GM15510 (cell line): ENCODE measurements around the gene MTA1.

ENCODE experiments used
- POLR2A ChIP-seq: IDR thresholded peaks from 3 replicates; pipeline ENCODE4 v1.6.1; 2011; ENCODE audit warnings: borderline replicate concordance; ENCODE audit not compliant: insufficient read length; ENCODE audit errors: extremely low read depth

Gene MTA1

DNA sequence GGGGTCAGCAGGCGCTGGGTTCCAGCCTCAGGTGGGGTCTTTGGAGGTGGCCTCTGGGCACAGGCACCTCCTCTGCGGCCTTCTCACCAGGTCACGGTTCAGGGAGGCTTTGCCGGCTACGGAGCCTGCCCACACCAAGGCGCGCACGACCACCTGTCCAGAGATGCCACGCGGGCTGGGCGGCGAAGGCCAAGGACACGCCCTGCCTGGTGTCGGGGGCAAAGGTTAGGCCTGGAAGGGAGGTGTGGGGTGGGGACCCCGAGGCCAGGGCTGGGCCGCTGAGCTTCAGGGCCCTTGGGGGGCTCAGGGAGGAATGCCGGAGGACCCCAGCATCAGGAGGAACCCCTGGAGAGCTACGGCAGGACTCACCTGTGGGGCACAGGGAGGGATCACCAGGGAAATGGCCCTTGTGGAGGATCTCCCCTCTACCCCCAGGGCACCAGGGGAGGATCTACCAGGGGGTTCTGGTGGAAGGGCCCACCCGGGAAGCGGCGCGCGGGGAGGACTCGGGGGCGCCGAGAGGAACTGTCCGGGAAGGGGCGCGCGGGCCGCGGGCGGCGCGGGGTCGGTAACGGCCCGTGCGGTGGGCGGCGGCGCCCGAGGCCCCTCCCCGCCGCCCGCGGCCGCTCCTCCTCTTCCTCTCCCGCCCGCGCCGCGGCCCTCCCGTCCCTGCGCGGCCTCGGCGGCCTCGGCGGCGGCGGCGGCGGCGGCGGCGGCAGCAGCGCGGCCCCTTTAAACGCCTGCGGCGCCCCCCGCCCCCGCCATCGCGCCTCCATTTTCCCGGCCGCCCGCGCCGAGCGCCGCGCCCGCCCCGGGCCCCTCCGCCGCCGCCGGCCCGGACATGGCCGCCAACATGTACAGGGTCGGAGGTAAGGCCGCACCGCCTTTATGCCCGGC lies at the start of gene MTA1:
TSS of gene MTA1 (plus strand) at position 633 of the 897 bp plus-strand sequence. CDS start at position 842, 209 bp downstream.
- TF ChIP-seq POLR2A = peak; percentile 53

DNA sequence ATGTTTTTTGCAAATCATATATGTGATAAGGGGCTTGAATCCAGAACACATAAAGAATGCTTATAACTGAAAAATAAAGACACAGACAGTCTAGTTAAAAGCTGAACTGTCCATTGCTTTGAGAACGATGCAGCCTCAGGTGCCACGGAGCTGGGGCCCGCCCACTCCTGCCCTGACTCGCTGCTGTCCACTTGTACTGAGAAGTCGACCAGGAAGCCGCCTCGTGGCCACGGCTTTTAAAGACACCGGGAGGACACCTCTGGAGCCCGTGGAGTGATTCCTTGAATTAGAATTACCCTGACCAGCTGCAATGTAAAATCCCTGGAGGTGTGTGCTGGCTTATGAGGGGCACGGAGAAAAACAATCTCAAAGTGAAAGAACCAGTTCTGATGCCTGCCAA lies 45.2 kb upstream of the MTA1 start:
- TF ChIP-seq POLR2A = no peak

DNA sequence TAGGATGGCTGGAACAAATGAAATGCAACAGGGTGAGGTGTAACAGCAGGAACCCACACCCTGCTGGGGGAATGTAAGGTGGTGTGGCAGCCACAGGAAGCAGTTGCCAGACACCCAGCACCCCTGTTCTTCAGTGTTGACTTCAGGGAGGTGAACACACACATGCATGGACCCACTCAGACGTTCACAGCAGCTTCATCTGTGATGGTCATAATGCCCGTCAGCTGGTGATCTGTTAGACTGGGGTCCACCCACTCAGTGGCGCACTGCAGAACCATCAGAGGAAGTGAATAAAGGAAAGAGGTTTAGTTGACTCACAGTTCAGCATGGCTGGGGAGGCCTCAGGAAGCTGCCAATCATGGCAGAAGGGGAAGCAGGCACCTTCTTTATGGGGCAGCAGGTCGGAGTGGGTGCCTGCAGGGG lies 44.0 kb upstream of the MTA1 start:
- no peak for TF ChIP-seq POLR2A

DNA sequence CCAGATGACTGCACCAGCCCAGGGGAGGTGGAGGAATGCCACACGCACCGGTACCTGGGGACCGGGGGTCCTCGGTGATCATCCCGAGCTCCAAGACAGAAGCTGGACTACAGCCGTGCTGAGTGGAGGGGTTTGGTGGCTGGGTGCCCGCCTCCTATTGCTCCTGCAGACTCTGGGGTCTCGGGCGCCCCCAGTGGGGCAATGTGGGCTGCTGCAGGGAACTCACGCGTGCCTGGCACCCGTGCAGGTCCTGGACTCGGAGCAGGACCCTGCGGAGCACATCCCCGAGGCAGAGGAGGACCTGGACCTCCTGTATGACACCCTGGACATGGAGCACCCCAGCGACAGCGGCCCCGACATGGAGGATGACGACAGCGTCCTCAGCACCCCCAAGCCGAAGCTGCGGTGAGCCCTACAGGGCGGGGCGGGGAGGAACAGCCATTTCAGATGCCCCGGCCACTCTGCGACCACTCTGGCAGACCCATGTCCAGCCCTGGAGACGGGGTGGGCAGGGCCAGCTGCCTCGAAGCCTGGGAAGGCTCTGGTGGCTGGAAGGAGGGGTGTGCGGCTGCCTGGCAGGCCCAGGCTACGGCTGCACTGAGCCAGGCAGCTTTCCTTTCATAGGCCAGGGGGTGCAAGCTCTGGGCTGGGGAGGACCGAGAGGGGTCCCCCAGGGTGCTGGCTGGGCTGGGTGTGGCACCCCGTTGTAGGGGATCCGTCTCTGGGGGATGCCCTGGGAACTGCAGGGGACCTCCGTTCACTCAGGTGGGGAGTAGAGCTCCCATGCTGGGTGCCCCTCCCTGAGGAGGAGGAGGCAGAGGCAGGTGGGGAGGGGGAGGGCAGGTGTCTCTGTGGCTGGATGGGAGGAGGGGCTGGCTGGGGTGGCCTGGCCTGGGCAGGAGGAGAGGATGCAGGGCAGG lies 42.8 kb upstream of the MTA1 start:
- TF ChIP-seq POLR2A = no peak

DNA sequence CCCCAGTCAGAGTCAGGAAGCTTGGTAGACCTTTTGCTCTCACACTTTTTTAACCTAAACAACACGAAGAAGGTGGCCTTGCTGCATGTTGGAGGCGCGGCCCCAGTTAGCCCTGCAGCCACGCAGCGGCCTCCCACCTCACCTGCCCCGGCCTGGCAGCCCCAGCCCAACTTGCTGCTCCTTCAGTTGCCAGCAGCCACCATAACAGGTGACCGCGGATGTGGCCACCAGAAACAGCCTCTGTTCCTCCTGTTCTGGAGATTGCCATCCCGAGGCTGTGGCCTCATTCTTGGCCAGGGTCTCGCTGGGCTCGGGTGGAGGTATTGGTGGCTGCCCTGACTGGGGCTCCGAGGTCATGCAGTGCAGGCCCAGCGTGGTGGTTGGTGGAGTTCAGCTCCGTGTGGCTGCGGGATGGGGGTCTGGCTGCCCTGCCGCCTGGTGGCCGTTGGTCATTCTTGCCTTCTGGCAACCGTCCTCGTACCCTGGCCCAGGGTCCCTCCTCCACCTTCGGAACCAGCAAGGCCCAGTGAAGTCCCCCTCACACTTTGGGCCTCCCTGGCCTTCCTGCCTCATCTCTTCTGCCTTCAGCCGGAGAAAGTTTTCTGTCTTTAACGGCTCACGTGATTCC lies 42.0 kb upstream of the MTA1 start:
- no peak for TF ChIP-seq POLR2A

DNA sequence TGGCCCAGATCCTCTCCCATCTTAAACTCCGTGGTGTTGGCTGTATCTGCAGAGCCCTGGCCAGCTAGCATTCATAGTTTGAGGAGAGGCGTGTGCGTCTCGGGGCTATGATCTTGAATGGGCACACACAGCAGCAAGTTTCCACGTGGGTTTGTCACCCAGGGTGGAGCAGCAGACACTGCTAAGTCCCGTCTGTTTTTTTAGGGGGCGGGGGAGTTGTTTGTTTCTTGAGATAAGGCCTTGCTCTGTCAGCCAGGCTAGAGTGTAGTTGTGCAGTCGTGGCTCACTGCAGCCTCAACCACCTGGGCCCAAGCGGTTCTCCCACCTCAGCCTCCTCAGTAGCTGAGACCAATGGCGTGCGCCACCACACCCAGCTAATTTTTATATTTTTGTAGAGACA lies 41.4 kb upstream of the MTA1 start:
- TF ChIP-seq POLR2A = no peak

DNA sequence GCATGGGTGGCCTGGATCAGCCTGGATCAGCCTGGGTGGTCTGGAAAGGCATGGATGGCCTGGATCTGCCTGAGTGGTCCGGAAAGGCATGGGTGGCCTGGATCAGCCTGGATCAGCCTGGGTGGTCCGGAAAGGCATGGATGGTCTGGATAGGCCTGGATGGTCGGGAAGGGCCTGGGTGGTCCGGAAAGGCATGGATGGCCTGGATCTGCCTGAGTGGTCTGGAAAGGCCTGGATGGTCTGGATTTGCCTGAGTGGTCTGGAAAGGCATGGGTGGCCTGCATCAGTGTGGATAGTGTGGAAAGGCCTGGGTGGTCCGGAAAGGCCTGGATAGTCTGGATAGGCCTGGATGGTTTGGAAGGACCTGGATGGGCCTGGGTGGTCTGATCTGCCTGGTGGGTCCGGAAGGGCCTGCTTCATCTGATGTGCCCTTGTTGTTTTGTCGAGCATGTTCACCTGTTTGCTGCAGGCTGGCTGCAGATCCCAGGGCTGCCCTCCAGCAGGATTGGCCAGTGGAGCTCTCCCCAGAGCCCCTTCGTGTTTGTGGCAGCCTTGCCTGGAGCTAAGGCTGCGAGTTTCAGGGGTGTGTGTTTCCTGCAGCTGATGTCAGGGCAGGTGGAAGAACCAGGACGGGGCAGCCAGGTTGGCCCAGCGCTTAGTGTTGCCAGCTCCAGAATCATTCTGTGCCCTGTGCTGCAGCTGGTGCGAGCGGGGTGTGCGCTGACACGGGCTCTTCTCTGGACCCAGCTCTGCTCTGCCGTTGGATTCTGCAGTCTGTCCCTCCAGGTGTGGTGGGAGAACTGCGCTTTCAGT lies 40.5 kb upstream of the MTA1 start:
- TF ChIP-seq POLR2A = no peak

DNA sequence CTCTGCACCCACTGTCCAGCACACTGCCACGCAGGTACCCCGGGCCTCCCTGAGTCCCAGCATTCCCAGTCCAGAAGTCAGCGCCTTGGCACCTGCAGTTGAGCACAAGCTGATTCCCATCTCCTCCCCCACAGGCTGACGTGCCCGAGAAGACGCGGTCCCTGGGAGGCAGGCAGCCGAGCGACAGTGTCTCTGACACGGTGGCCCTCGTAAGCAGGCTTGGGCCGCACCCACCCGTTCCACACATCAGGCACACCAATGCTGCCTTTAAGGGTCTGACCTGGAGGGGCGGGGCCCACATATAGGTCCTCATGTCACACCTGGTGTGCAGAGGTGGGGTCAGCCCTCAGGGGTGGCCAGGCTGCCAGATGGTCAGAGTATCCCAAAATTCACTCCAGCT lies 39.7 kb upstream of the MTA1 start:
- TF ChIP-seq POLR2A = no peak

DNA sequence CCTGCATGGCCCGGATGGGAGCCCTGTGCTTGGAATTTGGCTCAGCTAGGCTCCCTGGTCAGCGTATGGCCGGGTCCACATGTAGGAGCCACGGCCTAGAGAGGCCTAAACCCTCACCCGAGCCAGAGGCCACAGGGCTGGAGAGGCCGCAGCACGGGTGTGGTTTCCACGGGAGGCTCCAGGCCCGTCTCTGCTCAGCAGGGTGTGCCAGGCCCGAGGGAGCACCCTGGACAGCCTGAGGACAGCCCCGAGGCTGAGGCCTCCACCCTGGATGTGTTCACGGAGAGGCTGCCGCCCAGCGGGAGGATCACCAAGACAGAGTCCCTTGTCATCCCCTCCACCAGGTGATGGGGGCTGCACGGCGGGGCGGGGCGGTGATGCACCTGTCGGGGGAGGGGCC lies 38.9 kb upstream of the MTA1 start:
- TF ChIP-seq POLR2A = no peak

DNA sequence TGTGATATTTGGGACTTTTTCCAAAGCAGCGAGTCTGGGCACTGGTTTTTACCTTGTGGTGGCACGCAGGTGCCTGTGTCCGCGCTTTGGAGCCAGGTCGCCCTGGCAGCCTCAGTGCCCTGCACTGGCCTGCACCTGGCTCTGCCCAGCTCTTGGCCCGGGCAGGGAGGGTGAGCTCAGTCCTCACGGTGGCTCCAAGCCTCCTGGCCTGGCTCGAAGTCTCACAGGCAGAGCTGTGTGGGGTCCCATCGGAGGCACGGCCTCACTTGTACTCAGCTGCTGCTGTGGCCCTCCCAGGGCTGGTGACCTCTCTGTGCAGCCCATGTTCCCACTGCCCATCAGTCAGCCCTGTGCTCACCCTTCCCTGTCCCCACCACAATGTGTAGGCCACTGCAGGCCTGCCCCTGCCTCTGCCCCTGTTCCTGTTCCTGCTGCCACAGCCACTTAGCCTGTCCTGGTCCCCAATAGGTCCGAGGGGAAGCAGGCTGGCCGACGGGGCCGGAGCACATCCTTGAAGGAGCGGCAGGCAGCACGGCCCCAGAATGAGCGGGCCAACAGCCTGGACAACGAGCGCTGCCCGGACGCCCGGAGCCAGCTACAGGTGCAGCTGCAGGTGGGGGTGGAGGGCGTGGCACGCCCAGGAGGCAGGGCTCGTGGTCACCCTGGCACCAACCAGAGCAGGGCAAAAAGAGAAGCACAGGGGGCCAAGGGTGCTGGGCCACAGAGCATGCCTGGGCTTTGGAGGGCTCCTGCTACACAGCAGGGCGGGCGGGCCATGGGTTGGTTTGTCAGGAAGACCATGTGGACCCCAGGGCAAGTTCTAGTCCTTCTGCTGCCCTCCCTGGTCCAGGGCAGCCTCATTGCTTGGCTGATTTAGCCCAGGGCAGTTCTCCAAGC lies 37.9 kb upstream of the MTA1 start:
- TF ChIP-seq POLR2A = no peak

DNA sequence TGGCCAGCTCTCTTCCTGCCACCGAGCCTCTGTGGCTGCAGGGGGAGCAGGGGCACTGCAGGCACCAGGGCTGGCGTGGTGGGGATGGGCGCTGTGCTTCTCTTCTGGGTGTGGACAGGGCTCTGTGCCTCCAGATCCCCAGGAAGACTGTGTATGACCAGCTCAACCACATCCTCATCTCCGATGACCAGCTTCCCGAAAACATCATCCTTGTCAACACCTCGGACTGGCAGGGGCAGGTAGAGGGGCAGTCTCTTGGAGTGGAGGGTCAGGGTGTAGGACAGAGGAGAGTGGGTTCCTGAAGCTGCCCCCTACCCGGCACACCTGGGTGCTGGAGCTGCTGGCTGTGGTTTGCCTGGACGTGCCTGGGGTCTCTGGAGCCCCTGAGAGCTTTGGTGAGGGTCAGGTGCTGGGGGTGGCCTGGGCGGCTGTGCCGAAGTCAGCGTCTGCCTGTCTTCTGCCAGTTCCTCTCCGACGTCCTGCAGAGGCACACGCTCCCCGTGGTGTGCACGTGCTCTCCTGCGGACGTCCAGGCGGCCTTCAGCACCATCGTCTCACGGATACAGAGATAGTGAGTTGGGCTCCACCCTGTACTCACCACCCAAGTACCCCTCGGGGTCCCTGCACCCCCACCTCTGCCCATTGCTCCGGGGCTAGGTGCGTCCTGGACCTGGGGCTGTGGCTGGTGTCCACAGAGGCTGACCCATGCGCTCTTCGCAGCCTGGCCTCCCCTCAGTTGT lies 37.1 kb upstream of the MTA1 start:
- no peak for TF ChIP-seq POLR2A

DNA sequence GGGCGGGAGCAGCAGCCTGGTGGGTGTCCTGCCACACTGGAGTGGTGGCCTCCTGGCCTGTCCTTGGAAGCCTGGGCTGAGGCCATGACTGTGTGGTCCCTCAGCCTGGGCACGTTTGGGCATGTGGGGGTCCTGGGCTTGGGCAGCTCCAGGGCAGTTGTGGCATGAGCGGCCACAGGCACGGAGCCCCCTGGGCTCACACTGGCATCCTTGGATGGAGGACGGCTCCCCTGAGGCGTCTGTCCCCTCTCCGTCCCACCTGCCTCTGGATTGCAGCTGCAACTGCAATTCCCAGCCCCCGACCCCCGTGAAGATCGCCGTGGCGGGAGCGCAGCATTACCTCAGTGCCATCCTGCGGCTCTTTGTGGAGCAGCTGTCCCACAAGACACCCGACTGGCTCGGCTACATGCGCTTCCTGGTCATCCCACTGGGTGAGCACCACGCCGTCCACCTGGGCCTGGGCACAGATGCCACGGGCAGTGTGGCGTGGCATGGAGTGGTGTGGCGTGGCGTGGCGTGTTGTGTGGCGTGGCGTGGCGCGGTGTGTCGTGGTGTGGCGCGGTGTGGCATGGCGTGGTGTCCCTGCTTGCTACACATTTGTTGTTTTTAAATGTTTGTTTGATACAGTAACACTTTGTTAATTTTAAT lies 36.4 kb upstream of the MTA1 start:
- no peak for TF ChIP-seq POLR2A
